Heart left ventricle (tissue), 16 donors: ENCODE data around the gene CASZ1. TPM values are rescaled to one million over a fixed set of nuclear protein-coding genes. Genes with fewer than 3 reads are reported as not detected.

Experiments
- ATAC-seq, 4 donors: fragments of 200-7000 bp; cut with Tn5 transposase; one replicate each; pipeline ENCODE4 v1.9.1; 2020 to 2022; ENCODE audit warnings: moderate library complexity in 4 of 4, mild to moderate bottlenecking in 3 of 4, moderate number of reproducible peaks in 1 of 4
- DNase-seq, 5 donors: peaks; one replicate each; pipeline ENCODE4 v3.0.0-alpha.2; 2020
- H3K27ac ChIP-seq, 12 donors: fragments of 200-600 bp; sonication (generic) in 4 of 12; one replicate each; pipeline versions ENCODE4 v1.5.0 to v1.8.0; 2016 to 2022; ENCODE audit warnings: mild to moderate bottlenecking in 2 of 12
- H3K27me3 ChIP-seq, 9 donors: fragments of 200-600 bp; sonication (generic) in 2 of 9; one replicate each; pipeline versions ENCODE4 v1.5.1 to v1.8.0; 2016 to 2022; ENCODE audit warnings: mild to moderate bottlenecking in 3 of 9
- H3K36me3 ChIP-seq, 9 donors: fragments of 200-600 bp; sonication (generic) in 2 of 9; one replicate each; pipeline versions ENCODE4 v1.5.0 to v1.8.0; 2018 to 2022; ENCODE audit warnings: mild to moderate bottlenecking in 2 of 9
- H3K4me1 ChIP-seq, 12 donors: fragments of 200-600 bp; sonication (generic) in 4 of 12; one replicate each; pipeline versions ENCODE4 v1.5.0 to v1.8.0; 2016 to 2022; ENCODE audit warnings: mild to moderate bottlenecking in 3 of 12
- H3K4me3 ChIP-seq, 12 donors: fragments of 200-600 bp; sonication (generic) in 4 of 12; one replicate each; pipeline versions ENCODE4 v1.5.0 to v1.8.0; 2017 to 2022; ENCODE audit warnings: mild to moderate bottlenecking in 9 of 12, moderate library complexity in 4 of 12
- H3K9me3 ChIP-seq, 12 donors: fragments of 200-600 bp; sonication (generic) in 4 of 12; one replicate each; pipeline versions ENCODE4 v1.5.0 to v1.8.0; 2016 to 2022; ENCODE audit warnings: mild to moderate bottlenecking in 1 of 12
- CTCF ChIP-seq, 12 donors: fragments of 200-600 bp; sonication (generic) in 4 of 12; IDR thresholded peaks; one replicate each; pipeline versions ENCODE4 v1.5.0 to v1.8.0; 2018 to 2022; ENCODE audit warnings: antibody characterized with exemption in 12 of 12, mild to moderate bottlenecking in 5 of 12
- POLR2A ChIP-seq, 2 donors: fragments of 450-650 bp; IDR thresholded peaks; one replicate each; pipeline ENCODE4 v1.6.1; 2017; ENCODE audit warnings: antibody characterized with exemption in 2 of 2, mild to moderate bottlenecking in 2 of 2, moderate library complexity in 2 of 2
- WGBS, 4 donors: extraction: QIAGEN DNeasy Blood & Tissue Kit in 2 of 4; methylation state at CpG; one replicate each; pipeline versions ENCODE4 v1.1.5 to v1.1.7; 2013 to 2018; 5-methylcytosine and 5-hydroxymethylcytosine counted together
- intact Hi-C, 10 donors: fragments of 100-400 bp; cut with DNase I; formaldehyde crosslinking; loops; one replicate each; pipeline versions ENCODE4 v1.11.1 to v1.14.2; 2022
- polyA plus RNA-seq, 2 donors: library from polyadenylated mRNA; stranded (reverse); fragments of 200-250 nt; gene quantifications; one replicate each; pipeline ENCODE4 v1.2.3, GENCODE V29; 2013
- total RNA-seq, 9 donors: library from RNA; depleted of rRNA in 2 of 9; stranded (reverse); fragments of >200 nt in 2 of 9; fragmentation: NEBNext Ultra II Directional in 3 of 9; extraction: Animal tissue kit (Norgen Biotek cat#: 25700) in 3 of 9; gene quantifications; one replicate each; pipeline versions ENCODE4 v1.1.0 to v1.2.4, GENCODE V29; 2016 to 2023
- donor health status: ischemic (EF 13 %, LVEDD 7.1; RV severe dilation, severe dysfunction).
- donor health status: healthy with polysubstance abuse.
- donor health status: DM: no; HTN: yes; CAD: no.
- donor health status: DM: no; HTN: no; CAD: no.
- donor health status: ischemic (EF 25% LVEDD 6.9; RV normal size, moderate dysfunction).
- donor health status: ischemic (EF 25% LVEDD 5.7; RV mildly dilated, moderate dysfunction).
- donor health status: healthy.
- donor health status: DM: yes; HTN: yes; CAD: no.
- donor health status: ischemic (EF 35%, LVEDD 5.7; RV mildly dilated, moderate dysfunction).
- donor health status: nonischemic (EF 11% LVEDD 7.7; RV severe dilation, severe dysfunction).
- donor health status: DM: yes; HTN: yes; CAD: no.
- donor health status: PGD.
- donor health status: ischemic (EF 29% LVEDD 5.4; RV normal size, mild dysfunction).
- donor health status: nonischemic (EF 23%, LVEDD 6.1; RV moderate dilation, normal function).

CASZ1 gene
- total and polyA plus RNA-seq, 11 donors = 28.8 to 84.9 (median 55.0) TPM

GRCh38 chr1:10589074-10589473 lies 207.4 kb downstream of the CASZ1 start:
- DNase-seq (no peak), ATAC-seq (no peak)
- Histone ChIP-seq H3K27me3 (no peaks in the 10 kb centered on the region), H3K4me3 (no peak overlapping the region), H3K27ac (no peak overlapping the region), H3K4me1 (peaks cover 0 to 19% (median 0%) of the 10 kb centered on the region in 12 donors), H3K9me3 (peaks cover 0 to 3% (median 0%) of the 10 kb centered on the region in 12 donors), H3K36me3 (no peaks in the 10 kb centered on the region)
- WGBS, 4 donors = 90 to 94% (median 92%) methylated on average over 5 of the region's 5 CpGs
- intact Hi-C loops = no loop called here
- TF ChIP-seq CTCF (IDR thresholded peaks at IDR 0.05) = no peak

DNA sequence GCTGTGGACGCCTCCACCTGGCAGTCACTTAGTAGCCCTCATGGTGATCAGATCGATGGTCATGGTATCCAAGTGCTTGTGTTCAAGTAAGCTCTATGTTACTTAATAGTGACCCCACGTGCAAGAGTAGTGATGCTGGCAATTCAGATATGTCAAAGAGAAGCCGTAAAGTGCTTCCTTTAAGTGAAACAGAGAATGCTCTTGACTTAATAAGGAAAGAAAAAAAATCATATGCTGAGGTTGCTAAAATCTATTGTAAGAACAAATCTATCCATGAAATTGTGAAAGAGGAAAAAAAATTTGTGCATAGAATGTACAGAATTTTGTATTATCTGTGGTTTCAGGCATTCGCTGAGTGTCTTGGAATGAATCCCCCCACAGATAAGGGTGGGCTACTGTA lies 207.8 kb downstream of the CASZ1 start:
- H3K36me3 ChIP-seq = no peaks in the 10 kb centered on the region
- H3K4me1 ChIP-seq = peaks cover 0 to 15% (median 0%) of the 10 kb centered on the region in 12 donors
- intact Hi-C loops = no loop called here
- ATAC-seq = no peak
- no peak overlapping the region for H3K4me3 ChIP-seq
- no peak for DNase-seq
- TF ChIP-seq CTCF (IDR thresholded peaks at IDR 0.05) (no peak), POLR2A (IDR thresholded peaks at IDR 0.05) (no peak)
- 86 to 97% (median 95%) methylated on average over 5 of the region's 5 CpGs for WGBS, 4 donors
- no peak overlapping the region for H3K27ac ChIP-seq
- no peaks in the 10 kb centered on the region for H3K27me3 ChIP-seq
- peaks cover 0 to 3% (median 0%) of the 10 kb centered on the region in 12 donors for H3K9me3 ChIP-seq

Other genes with a start within 250 kb of the CASZ1 start
- gene TARDBP, start 216.0 kb upstream of the CASZ1 start, total RNA-seq = 100 to 1,000 TPM in 6 of 9 donors, 10 to 100 TPM in 3; 66.9 to 115 (median 103) TPM
- 100 to 1,000 TPM in 1 of 2 donors, 10 to 100 TPM in 1; 66.3 to 138 TPM for gene TARDBP, start 216.0 kb upstream of the CASZ1 start, polyA plus RNA-seq